Metanephros (tissue), 1 donor: ENCODE results near the gene MYCBP2. TPM values are rescaled to one million over a fixed set of nuclear protein-coding genes. Genes with fewer than 3 reads are reported as not detected.

Experiments
- total RNA-seq: library from RNA; depleted of rRNA; stranded (reverse); fragments of >200 nt; gene quantifications from one replicate; pipeline ENCODE4 v1.2.3, GENCODE V29; 2014

MYCBP2 gene
- 91.4 TPM for total RNA-seq

DNA sequence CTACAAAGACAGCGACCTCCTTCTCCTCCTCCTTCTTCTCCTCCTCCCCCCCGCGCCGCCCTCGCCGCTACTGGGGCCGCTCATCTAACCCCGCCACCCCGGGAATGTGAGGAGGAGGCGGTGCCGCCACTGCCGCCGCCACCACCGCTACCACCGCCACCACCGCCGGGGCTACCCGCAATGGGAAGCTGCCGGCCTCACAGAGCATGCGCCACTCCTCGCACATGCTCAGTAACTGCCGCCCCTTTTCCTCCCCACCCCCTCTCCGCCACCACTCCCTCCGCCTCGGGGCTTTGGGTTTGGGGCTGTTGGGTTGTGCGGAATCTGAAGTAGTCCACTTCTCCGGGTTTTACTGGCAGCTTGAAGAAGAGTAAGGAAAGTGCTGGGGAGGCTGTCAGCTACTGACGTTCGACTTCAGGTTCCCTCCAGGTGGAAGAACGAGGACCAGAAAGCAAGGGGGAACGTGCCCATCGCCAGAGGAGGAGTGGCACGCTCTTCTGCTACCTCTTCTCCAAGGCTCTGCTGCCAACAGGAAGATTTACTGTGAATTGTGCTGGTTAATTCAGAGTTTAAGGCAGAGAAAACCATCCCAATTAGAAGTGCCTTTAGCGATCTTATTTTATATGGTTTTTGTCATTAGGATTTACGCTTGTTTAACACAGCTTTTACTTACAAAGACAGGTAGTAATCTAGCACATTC, at the start of gene MYCBP2:
MYCBP2 (minus strand) TSS at position 190 of the 700 bp plus-strand sequence. CDS start 319 bp downstream, outside the sequence.

DNA sequence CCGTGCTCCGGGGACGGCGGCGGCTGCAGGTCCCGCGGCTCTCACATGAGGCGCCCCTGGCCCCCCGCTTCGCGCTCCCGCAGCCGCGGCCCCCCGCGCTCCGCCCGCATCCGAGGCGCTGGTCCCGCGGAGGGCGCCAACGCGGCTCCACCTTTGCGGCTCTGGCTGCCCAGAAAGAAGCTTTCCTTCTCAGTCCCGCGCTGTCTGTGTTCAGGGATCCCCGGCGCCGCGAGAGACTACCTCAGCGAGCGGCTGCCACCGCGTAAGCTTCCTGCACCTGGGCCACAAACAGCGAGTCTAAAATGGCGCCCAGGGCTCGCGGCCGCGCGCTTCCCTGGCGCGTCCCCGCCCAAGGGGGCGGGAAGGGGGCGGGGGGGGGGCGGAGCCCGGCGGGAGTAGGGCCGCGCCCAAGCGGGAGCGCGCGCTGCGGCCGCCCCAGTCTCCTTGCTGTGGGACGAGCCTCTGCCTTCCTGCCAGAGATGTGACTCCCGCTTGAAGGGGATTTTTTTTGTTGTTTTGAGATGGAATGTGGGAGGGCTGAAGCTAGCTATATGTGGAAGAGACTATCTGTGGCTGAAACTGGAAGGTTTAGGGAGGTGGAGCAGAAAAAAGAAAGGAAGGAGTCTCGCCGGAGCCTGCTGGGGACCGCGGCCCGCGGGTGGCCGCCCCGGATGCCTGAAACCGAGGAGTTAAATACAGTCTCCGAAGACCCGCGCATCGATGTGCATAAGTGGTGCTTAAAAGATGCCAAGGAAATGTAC, 299.9 kb downstream of the MYCBP2 start, which contains the start of gene FBXL3:
FBXL3 (minus strand) TSS at position 299 of the 761 bp plus-strand sequence. CDS start 5,299 bp downstream, outside the sequence.

Other genes starting within 250 kb of the MYCBP2 start
- gene SCEL, start 208.6 kb upstream of the MYCBP2 start, total RNA-seq, result not detected